ENCODE results near the gene PDE5A. TPM values are rescaled to one million over a fixed set of nuclear protein-coding genes. Genes with fewer than 3 reads are reported as not detected.
"Not testable (repeated sequence)": the region's sequence is repeated elsewhere in the genome, so short reads cannot be mapped to it uniquely, and the experiment has no call there.

The PDE5A gene
- total RNA-seq, 2 experiments from 2014 or later, result 0.81 to 1.1 TPM

DNA sequence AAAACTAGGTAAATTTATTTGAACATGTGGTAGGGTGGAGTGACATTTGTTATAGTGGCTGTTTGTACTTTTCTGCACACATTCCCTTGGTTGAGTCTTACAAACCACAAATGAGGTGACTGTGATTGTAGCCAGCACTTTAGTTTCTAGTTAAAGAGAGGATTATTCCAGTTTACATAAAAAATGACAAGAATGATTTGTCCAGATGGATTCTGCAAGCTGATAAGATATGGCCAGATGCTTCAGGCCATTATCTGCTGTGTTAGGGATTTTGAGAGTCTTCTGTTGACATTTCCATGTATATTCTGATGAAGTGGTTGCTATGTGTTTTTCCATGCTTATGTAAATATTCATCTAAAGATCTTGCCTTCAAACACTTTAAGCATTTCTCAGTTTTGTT, 31.0 kb upstream of the PDE5A start:
- H3K4me3 Mint-ChIP-seq, result no peak overlapping the region
- H3K9me3 Mint-ChIP-seq, result no peaks in the 10 kb centered on the region
- peaks cover 10% of the 10 kb centered on the region for H3K4me1 Mint-ChIP-seq
- no peaks in the 10 kb centered on the region for H3K36me3 Mint-ChIP-seq (ENCODE audit: low read depth)
- ChIA-PET CTCF (interaction anchor here (0.6 to 1.6 kb wide), 3 partner anchors 18 to 1129 kb away, joined by 3 to 5 read pairs (median 3); partner anchors contain the start of gene PDE5A), POLR2A (no interaction called here)
- no peak overlapping the region for H3K27ac Mint-ChIP-seq
- peaks cover 10% of the 10 kb centered on the region for H3K27me3 Mint-ChIP-seq
- no peak for DNase-seq

GRCh38 chr4:119657111-119657611, 28.6 kb upstream of the PDE5A start:
- Mint-ChIP-seq H3K9me3 (no peaks in the 10 kb centered on the region), H3K4me3 (no peak overlapping the region), H3K36me3 (ENCODE audit: low read depth) (no peaks in the 10 kb centered on the region), H3K4me1 (no peaks in the 10 kb centered on the region), H3K27me3 (peaks cover 7% of the 10 kb centered on the region), H3K27ac (no peak overlapping the region)
- ChIA-PET CTCF (interaction anchor here (1.3 kb wide), 1 partner anchor 30 kb away, joined by 3 read pairs; no protein-coding TSS in a partner anchor), POLR2A (no interaction called here)
- DNase-seq, result no peak

DNA sequence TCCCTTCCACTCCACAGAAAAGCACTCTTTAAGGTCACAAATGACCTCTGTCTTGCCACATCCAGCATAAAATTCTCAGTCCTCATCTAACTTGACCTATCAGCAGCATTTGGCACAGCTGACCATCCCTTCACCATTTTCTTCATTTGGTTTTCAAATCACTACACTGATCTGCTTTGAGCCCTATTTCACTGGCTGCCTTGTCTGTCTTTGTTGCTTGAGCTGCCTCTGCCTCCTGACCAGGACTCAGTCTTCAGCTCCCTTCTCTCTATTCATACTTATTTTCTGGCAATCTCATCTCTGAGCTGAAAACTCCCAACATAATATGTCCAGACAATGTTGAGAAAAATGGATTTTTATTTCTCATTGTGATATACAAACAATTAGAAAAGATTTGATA, 27.7 kb upstream of the PDE5A start:
- Mint-ChIP-seq H3K27me3 (peaks cover 7% of the 10 kb centered on the region), H3K27ac (no peak overlapping the region), H3K9me3 (no peaks in the 10 kb centered on the region), H3K4me3 (no peak overlapping the region), H3K4me1 (no peaks in the 10 kb centered on the region), H3K36me3 (ENCODE audit: low read depth) (no peaks in the 10 kb centered on the region)
- POLR2A ChIA-PET, result no interaction called here
- CTCF ChIA-PET, result interaction anchor here (1.3 kb wide), 1 partner anchor 29 kb away, joined by 3 read pairs; no protein-coding TSS in a partner anchor
- DNase-seq, result no peak

DNA sequence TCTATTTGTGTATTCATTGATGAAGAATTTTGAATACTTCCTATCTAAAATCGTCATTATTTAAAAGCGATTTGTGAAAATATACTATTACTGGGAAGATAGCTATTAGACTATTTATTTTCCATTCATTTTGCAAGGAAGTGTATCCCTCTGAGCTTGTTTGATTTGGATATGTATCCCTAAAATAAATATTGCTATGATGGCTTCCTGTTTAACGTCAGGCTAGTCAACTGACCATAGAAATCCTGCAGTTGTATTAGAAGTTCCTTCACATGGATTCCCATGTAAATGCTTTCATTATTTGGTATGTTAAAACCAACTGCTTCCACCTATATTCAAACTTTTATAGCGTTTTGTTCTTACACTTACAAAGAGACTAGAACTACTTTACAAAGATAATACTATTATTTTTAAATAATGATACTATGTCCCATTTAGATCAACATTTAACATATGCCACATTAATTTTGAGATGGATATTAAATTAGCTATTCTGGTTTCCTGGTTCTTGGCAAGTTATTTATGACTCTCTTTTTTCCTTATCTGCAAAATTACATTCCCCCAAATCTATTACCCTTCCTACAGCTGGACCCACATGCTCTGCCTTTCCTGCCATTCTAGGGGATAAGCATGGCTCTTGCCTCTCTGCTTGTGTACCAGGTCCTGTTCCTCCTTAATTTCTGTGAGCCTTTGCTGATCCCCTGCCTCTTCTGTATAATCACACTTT, 26.7 kb upstream of the PDE5A start:
- Mint-ChIP-seq H3K9me3 (no peaks in the 10 kb centered on the region), H3K27ac (no peak overlapping the region), H3K4me1 (no peaks in the 10 kb centered on the region), H3K27me3 (peaks cover 3% of the 10 kb centered on the region), H3K4me3 (no peak overlapping the region), H3K36me3 (ENCODE audit: low read depth) (no peaks in the 10 kb centered on the region)
- no peak for DNase-seq
- POLR2A ChIA-PET, result no interaction called here
- CTCF ChIA-PET, result no interaction called here

DNA sequence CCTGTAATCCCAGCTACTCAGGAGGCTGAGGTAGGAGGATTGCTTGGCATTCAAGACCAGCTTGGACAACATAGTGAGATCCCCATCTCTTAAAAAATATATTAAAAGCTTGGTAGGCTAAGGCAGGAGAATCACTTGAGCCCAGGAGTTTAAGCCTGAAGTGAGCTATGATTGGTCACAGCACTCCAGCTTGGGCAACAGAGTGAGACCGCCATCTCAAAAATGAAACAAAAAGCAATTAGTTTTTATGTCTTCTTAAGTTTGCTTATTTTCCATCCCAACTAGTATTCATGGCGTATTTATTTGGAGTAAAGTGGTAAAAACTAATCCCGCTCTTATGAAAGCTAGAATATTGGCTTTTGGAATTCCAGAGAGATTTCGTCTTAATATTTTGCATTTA, 25.4 kb upstream of the PDE5A start:
- H3K36me3 Mint-ChIP-seq (ENCODE audit: low read depth), result no peaks in the 10 kb centered on the region
- ChIA-PET POLR2A (no interaction called here), CTCF (interaction anchor here (1.7 kb wide), 1 partner anchor 25 kb away, joined by 6 read pairs; the partner anchor contains the start of gene PDE5A)
- H3K27ac Mint-ChIP-seq, result no peak overlapping the region
- no peak for DNase-seq
- H3K4me3 Mint-ChIP-seq, result no peak overlapping the region
- no peaks in the 10 kb centered on the region for H3K9me3 Mint-ChIP-seq
- no peaks in the 10 kb centered on the region for H3K4me1 Mint-ChIP-seq
- H3K27me3 Mint-ChIP-seq, result no peaks in the 10 kb centered on the region

- ChIA-PET CTCF (interaction anchor here (1.7 kb wide), 1 partner anchor 24 kb away, joined by 6 read pairs; the partner anchor contains the start of gene PDE5A), POLR2A (no interaction called here)
- Mint-ChIP-seq H3K4me3 (no peak overlapping the region), H3K4me1 (no peaks in the 10 kb centered on the region), H3K27ac (no peak overlapping the region), H3K27me3 (no peaks in the 10 kb centered on the region), H3K9me3 (no peaks in the 10 kb centered on the region), H3K36me3 (ENCODE audit: low read depth) (no peaks in the 10 kb centered on the region)
- no peak for DNase-seq
These were observed 24.4 kb upstream of the PDE5A start for GRCh38 chr4:119652998-119653397.

DNA sequence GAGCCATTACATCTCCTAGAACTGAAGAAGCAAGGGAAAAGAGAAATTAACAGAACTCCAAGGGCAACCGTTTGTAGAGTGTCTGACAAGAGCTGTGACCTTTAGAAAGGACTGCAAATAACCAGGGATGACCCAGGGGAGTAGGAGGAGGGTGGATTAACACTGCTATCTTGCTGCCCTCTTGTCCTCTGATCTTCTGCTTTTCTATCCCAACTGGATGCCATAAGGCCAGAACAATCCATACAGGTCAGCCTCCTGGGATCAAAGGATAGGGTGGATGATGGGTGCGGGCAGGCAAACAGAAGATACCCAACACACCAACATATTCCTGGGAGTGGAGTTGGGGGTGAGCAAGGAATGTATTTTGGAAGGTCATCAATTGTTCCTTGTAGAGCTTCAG, 19.8 kb upstream of the PDE5A start:
- ChIA-PET POLR2A (no interaction called here), CTCF (no interaction called here)
- no peaks in the 10 kb centered on the region for H3K9me3 Mint-ChIP-seq
- DNase-seq, result no peak
- no peaks in the 10 kb centered on the region for H3K27me3 Mint-ChIP-seq
- H3K4me3 Mint-ChIP-seq, result no peak overlapping the region
- no peak overlapping the region for H3K27ac Mint-ChIP-seq
- no peaks in the 10 kb centered on the region for H3K36me3 Mint-ChIP-seq (ENCODE audit: low read depth)
- peaks cover 3% of the 10 kb centered on the region for H3K4me1 Mint-ChIP-seq

- Mint-ChIP-seq H3K4me3 (no peak overlapping the region), H3K27ac (no peak overlapping the region), H3K27me3 (no peaks in the 10 kb centered on the region), H3K9me3 (no peaks in the 10 kb centered on the region), H3K36me3 (ENCODE audit: low read depth) (no peaks in the 10 kb centered on the region), H3K4me1 (peaks cover 3% of the 10 kb centered on the region)
- POLR2A ChIA-PET, result no interaction called here
- no peak for DNase-seq
- CTCF ChIA-PET, result no interaction called here
These were observed 19.0 kb upstream of the PDE5A start for GRCh38 chr4:119647558-119647957.

DNA sequence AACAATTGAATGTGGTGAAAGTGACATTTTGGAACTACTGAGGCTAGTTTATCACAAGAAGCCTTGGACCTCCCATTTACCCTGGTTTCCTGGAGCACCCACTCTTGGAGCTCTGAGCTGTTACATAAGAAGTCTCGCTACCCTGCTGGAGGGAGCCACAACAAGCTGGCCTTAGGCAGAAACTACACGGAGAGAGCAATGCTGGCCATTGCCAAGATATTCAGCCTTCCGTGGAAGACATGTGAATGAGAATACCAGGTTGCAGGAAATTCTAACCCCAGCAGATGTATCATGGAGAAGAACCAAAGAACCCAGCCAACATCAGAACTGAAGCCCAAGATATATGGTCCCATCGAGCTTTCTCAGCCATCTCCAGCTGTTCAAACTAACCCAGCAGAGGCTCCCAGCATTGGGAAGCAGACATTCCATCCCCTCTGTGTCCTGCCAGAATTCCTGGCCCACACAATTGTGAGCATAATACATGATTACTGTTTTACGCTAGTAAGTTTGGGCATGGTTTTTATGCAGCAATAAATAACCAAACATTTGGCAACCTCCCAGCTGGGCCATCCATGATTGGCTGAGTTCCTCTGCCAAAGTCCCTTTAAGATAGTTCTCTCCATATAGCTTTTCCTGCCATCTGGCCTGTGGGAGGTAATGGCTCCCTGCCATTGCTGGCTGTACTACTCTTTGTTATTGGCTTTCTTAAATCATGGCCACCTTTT, 17.9 kb upstream of the PDE5A start:
- no peaks in the 10 kb centered on the region for H3K9me3 Mint-ChIP-seq

DNA sequence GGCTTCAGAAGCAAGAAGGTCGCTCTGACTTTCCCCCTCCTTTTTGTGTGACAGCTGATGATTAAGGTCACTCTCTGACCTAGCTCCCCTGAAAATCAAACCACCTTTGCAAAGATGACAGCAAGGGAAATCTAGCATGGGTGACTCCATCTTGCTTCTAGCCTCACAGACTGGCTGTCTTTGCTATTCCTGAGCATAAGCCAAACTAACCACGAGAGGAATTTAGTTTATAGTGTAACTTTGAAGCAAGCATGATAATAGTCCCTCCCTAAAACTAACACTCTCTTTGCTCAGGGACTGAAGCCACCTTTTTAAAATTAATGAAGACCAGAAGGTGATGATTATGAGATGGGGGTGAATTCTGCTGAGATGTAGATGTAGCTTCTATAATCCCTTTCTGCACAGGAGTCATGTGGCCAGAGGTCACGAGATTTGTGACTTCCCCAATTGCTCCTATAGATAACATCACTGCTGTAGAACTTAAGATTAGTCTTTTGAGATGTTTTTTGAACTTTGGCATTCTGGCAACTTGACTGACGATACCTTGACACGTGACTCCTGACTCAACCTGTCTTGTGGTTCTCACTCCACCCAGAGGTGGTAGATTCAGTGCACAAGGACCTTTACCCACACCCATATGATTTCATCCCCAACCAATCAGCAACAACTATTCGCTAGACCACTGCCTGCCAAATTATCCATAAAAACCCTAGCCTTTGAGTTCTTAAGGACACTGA, 14.9 kb upstream of the PDE5A start:
- H3K36me3 Mint-ChIP-seq (ENCODE audit: low read depth), result no peaks in the 10 kb centered on the region
- no peaks in the 10 kb centered on the region for H3K27me3 Mint-ChIP-seq
- H3K9me3 Mint-ChIP-seq, result no peaks in the 10 kb centered on the region
- peaks cover 3% of the 10 kb centered on the region for H3K4me1 Mint-ChIP-seq
- ChIA-PET POLR2A (no interaction called here), CTCF (interaction anchor here (1.0 kb wide), 1 partner anchor 15 kb away, joined by 3 read pairs; the partner anchor contains the start of gene PDE5A)
- H3K4me3 Mint-ChIP-seq, result no peak overlapping the region
- no peak for DNase-seq
- H3K27ac Mint-ChIP-seq, result no peak overlapping the region

More for the DNA sequence above, 17.9 kb upstream of the PDE5A start:
- no peak overlapping the region for H3K4me3 Mint-ChIP-seq
- H3K4me1 Mint-ChIP-seq, result peaks cover 3% of the 10 kb centered on the region
- ChIA-PET CTCF (interaction anchor here (2.1 kb wide), 1 partner anchor 18 kb away, joined by 9 read pairs; the partner anchor contains the start of gene PDE5A), POLR2A (no interaction called here)
- no peaks in the 10 kb centered on the region for H3K36me3 Mint-ChIP-seq (ENCODE audit: low read depth)
- no peak overlapping the region for H3K27ac Mint-ChIP-seq
- H3K27me3 Mint-ChIP-seq, result no peaks in the 10 kb centered on the region
- no peak for DNase-seq

GRCh38 chr4:119641765-119642164, 13.2 kb upstream of the PDE5A start:
- Mint-ChIP-seq H3K9me3 (no peaks in the 10 kb centered on the region), H3K27me3 (peaks cover 2% of the 10 kb centered on the region), H3K27ac (no peak overlapping the region), H3K4me3 (no peak overlapping the region), H3K36me3 (ENCODE audit: low read depth) (no peaks in the 10 kb centered on the region), H3K4me1 (peaks cover 3% of the 10 kb centered on the region)
- CTCF ChIA-PET, result interaction anchor here (1.3 to 2.3 kb wide), 2 partner anchors 13 to 14 kb away, joined by 3 to 7 read pairs; partner anchors contain the start of gene PDE5A
- DNase-seq, result no peak
- POLR2A ChIA-PET, result no interaction called here

DNA sequence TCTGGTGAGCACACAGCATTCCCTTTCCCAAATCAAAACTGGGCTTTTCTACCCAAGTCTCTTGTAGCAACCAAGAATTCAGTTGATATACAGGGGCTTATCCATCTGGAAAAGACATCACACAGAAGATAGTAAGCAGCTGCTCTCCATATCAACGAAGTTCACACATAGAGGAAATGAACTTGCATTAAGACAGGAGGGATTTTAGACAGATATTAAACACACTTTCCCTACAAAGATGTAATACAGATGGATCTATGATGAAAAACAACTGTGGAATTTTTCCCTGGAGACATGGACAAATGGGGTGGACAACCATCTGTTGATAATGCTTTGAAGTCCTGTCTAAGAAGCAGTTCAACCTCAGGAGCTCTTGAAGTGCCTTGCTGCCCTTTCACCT, 9.8 kb upstream of the PDE5A start:
- POLR2A ChIA-PET, result no interaction called here
- Mint-ChIP-seq H3K36me3 (ENCODE audit: low read depth) (no peaks in the 10 kb centered on the region), H3K4me3 (no peak overlapping the region), H3K9me3 (no peaks in the 10 kb centered on the region), H3K27me3 (peaks cover 6% of the 10 kb centered on the region), H3K4me1 (no peaks in the 10 kb centered on the region), H3K27ac (no peak overlapping the region)
- DNase-seq, result no peak
- CTCF ChIA-PET, result interaction anchor here (1.0 kb wide), 1 partner anchor 10 kb away, joined by 3 read pairs; the partner anchor contains the start of gene PDE5A

DNA sequence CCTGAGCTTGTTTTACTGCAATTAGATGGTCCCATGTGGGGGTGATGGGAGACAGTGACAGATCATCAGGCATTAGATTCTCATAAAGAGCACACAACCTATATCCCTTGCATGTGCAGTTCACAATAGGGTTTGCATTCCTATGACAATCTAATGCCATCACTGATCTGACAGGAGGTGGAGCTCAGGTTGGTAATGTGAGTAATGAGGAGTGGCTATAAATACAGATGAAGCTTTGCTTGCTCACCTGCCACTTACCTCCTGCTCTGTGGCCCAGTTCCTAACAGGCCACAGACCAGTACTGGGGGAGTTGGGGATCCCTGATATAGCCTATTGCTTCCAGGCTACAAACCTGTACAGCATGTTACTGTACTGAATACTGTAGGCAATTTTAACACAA, 8.2 kb upstream of the PDE5A start:
- H3K4me1 Mint-ChIP-seq; H3K27me3 Mint-ChIP-seq; H3K27ac Mint-ChIP-seq; H3K36me3 Mint-ChIP-seq (ENCODE audit: low read depth); CTCF ChIA-PET; H3K4me3 Mint-ChIP-seq; DNase-seq; POLR2A ChIA-PET; H3K9me3 Mint-ChIP-seq: not testable (repeated sequence)
